Hematopoietic multipotent progenitor cell treated with erythropoietin and hydrocortisone succinate and interleukin-3 and kit ligand, for 8 days (in vitro differentiated cells): ENCODE results near the gene RET.
"Not testable (repeated sequence)": the region's sequence is repeated elsewhere in the genome, so short reads cannot be mapped to it uniquely, and the experiment has no call there.

Source experiments
- DNase-seq: peaks from one replicate; pipeline ENCODE4 v3.0.0-alpha.2; 2015

Gene RET

GRCh38 chr10:43079856-43080255, 3.0 kb downstream of the RET start:
- DNase-seq, result no peak

- no peak for DNase-seq
Observed at GRCh38 chr10:43082087-43082486, 5.2 kb downstream of the RET start.

GRCh38 chr10:43082746-43083145, 5.9 kb downstream of the RET start:
- DNase-seq, result no peak

GRCh38 chr10:43083764-43084163, 6.9 kb downstream of the RET start:
- DNase-seq, result no peak

GRCh38 chr10:43084812-43085211, 7.9 kb downstream of the RET start:
- no peak for DNase-seq

- no peak for DNase-seq
Observed at GRCh38 chr10:43086321-43086942, 9.6 kb downstream of the RET start.

GRCh38 chr10:43089519-43089918, 12.7 kb downstream of the RET start:
- DNase-seq, result no peak

GRCh38 chr10:43090188-43090587, 13.3 kb downstream of the RET start:
- DNase-seq, result no peak

GRCh38 chr10:43090664-43091063, 13.8 kb downstream of the RET start:
- DNase-seq, result no peak

- DNase-seq, result no peak
Observed at GRCh38 chr10:43091846-43092245, 15.0 kb downstream of the RET start.

GRCh38 chr10:43093423-43094076, 16.7 kb downstream of the RET start:
- DNase-seq, result no peak

- DNase-seq, result no peak
Observed at GRCh38 chr10:43094085-43094484, 17.2 kb downstream of the RET start.

- not testable (repeated sequence) for DNase-seq
Observed at GRCh38 chr10:43099339-43099738, 22.5 kb downstream of the RET start.

GRCh38 chr10:43099928-43100327, 23.1 kb downstream of the RET start:
- DNase-seq, result no peak

GRCh38 chr10:43100366-43100765, 23.5 kb downstream of the RET start:
- DNase-seq, result no peak

- DNase-seq, result no peak
Observed at GRCh38 chr10:43102063-43102828, 25.4 kb downstream of the RET start.

GRCh38 chr10:43105102-43105955, 28.5 kb downstream of the RET start:
- DNase-seq, result peak; percentile 63

GRCh38 chr10:43105956-43106229, 29.0 kb downstream of the RET start:
- no peak for DNase-seq

- no peak for DNase-seq
Observed at GRCh38 chr10:43106256-43107091, 29.6 kb downstream of the RET start.

- DNase-seq, result no peak
Observed at GRCh38 chr10:43108951-43109350, 32.1 kb downstream of the RET start.

- no peak for DNase-seq
Observed at GRCh38 chr10:43109671-43110249, 32.9 kb downstream of the RET start.
